Measurements from ENCODE around the gene MAIP1. TPM values are rescaled to one million over a fixed set of nuclear protein-coding genes. Genes with fewer than 3 reads are reported as not detected.

The MAIP1 gene
- total RNA-seq, 1 donor from 2014 or later: 28.2 TPM

GRCh38 chr2:199982126-199982843 is 26.9 kb downstream of the MAIP1 start:
- no peak for DNase-seq
- intact Hi-C loops (cut with DNase I): loop anchor here (5.0 kb wide), 1 partner anchor 500 kb away; no protein-coding TSS in a partner anchor
- ATAC-seq (ENCODE audit: poor library complexity): no peak

GRCh38 chr2:199983534-199983933 is 28.2 kb downstream of the MAIP1 start:
- intact Hi-C loops (cut with DNase I): loop anchor here (5.0 kb wide), 1 partner anchor 499 kb away; no protein-coding TSS in a partner anchor
- DNase-seq (no peak), ATAC-seq (ENCODE audit: poor library complexity) (no peak)

- intact Hi-C loops (cut with DNase I): loop anchor here (5.0 kb wide), 1 partner anchor 498 kb away; no protein-coding TSS in a partner anchor
- ATAC-seq (ENCODE audit: poor library complexity): no peak
- DNase-seq: no peak
These were observed 28.8 kb downstream of the MAIP1 start for GRCh38 chr2:199984159-199984558.

- ATAC-seq (ENCODE audit: poor library complexity) (no peak), DNase-seq (no peak)
- intact Hi-C loops (cut with DNase I): loop anchor here (5.0 kb wide), 1 partner anchor 498 kb away; no protein-coding TSS in a partner anchor
These were observed 29.4 kb downstream of the MAIP1 start for GRCh38 chr2:199984755-199985154.

GRCh38 chr2:199985625-199986207 is 30.3 kb downstream of the MAIP1 start:
- intact Hi-C loops (cut with DNase I): no loop called here
- DNase-seq (peak; percentile 46), ATAC-seq (ENCODE audit: poor library complexity) (peak; percentile 91)

- ATAC-seq (ENCODE audit: poor library complexity) (no peak), DNase-seq (no peak)
- intact Hi-C loops (cut with DNase I): no loop called here
These were observed 32.2 kb downstream of the MAIP1 start for GRCh38 chr2:199987586-199987985.

- ATAC-seq (ENCODE audit: poor library complexity) (peak; percentile 36), DNase-seq (no peak)
- intact Hi-C loops (cut with DNase I): no loop called here
These were observed 32.8 kb downstream of the MAIP1 start for GRCh38 chr2:199988151-199988550.

- ATAC-seq (ENCODE audit: poor library complexity): no peak
- no peak for DNase-seq
- intact Hi-C loops (cut with DNase I): loop anchor here (10.0 kb wide), 1 partner anchor 315 kb away; the partner anchor contains the start of gene SPATS2L
These were observed 34.4 kb downstream of the MAIP1 start for GRCh38 chr2:199989822-199990221.

GRCh38 chr2:199991691-199992090 is 36.3 kb downstream of the MAIP1 start:
- intact Hi-C loops (cut with DNase I): loop anchor here (10.0 kb wide), 1 partner anchor 313 kb away; the partner anchor contains the start of gene SPATS2L
- no peak for ATAC-seq (ENCODE audit: poor library complexity)

GRCh38 chr2:199992296-199992695 is 36.9 kb downstream of the MAIP1 start:
- ATAC-seq (ENCODE audit: poor library complexity): no peak
- no peak for DNase-seq
- intact Hi-C loops (cut with DNase I): loop anchor here (10.0 kb wide), 1 partner anchor 313 kb away; the partner anchor contains the start of gene SPATS2L

More at GRCh38 chr2:199991691-199992090, 36.3 kb downstream of the MAIP1 start:
- DNase-seq: no peak

- intact Hi-C loops (cut with DNase I): loop anchor here (10.0 kb wide), 1 partner anchor 310 kb away; the partner anchor contains the start of gene SPATS2L
- ATAC-seq (ENCODE audit: poor library complexity) (no peak), DNase-seq (no peak)
These were observed 39.0 kb downstream of the MAIP1 start for GRCh38 chr2:199994371-199994770.

- intact Hi-C loops (cut with DNase I): loop anchor here (10.0 kb wide), 1 partner anchor 310 kb away; the partner anchor contains the start of gene SPATS2L
- DNase-seq: no peak
These were observed 39.5 kb downstream of the MAIP1 start for GRCh38 chr2:199994896-199995295.

GRCh38 chr2:199997296-199997695 is 41.9 kb downstream of the MAIP1 start:
- DNase-seq: no peak
- intact Hi-C loops (cut with DNase I): loop anchor here (10.0 kb wide), 1 partner anchor 308 kb away; the partner anchor contains the start of gene SPATS2L
- ATAC-seq (ENCODE audit: poor library complexity): peak; percentile 63

More at GRCh38 chr2:199994896-199995295, 39.5 kb downstream of the MAIP1 start:
- no peak for ATAC-seq (ENCODE audit: poor library complexity)

GRCh38 chr2:199999166-199999565 is 43.8 kb downstream of the MAIP1 start:
- intact Hi-C loops (cut with DNase I): loop anchor here (10.0 kb wide), 1 partner anchor 306 kb away; the partner anchor contains the start of gene SPATS2L
- no peak for ATAC-seq (ENCODE audit: poor library complexity)
- no peak for DNase-seq

- ATAC-seq (ENCODE audit: poor library complexity) (peak; percentile 91), DNase-seq (no peak)
- intact Hi-C loops (cut with DNase I): no loop called here
These were observed 45.2 kb downstream of the MAIP1 start for GRCh38 chr2:200000444-200001163.

- intact Hi-C loops (cut with DNase I): no loop called here
- DNase-seq: no peak
These were observed 48.1 kb downstream of the MAIP1 start for GRCh38 chr2:200003444-200003843.

GRCh38 chr2:200005675-200006074 is 50.3 kb downstream of the MAIP1 start:
- ATAC-seq (ENCODE audit: poor library complexity) (no peak), DNase-seq (no peak)
- intact Hi-C loops (cut with DNase I): no loop called here

More at GRCh38 chr2:200003444-200003843, 48.1 kb downstream of the MAIP1 start:
- ATAC-seq (ENCODE audit: poor library complexity): no peak

GRCh38 chr2:200007306-200007705 is 51.9 kb downstream of the MAIP1 start:
- ATAC-seq (ENCODE audit: poor library complexity) (no peak), DNase-seq (no peak)
- intact Hi-C loops (cut with DNase I): no loop called here

- ATAC-seq (ENCODE audit: poor library complexity) (no peak), DNase-seq (no peak)
- intact Hi-C loops (cut with DNase I): no loop called here
These were observed 57.0 kb downstream of the MAIP1 start for GRCh38 chr2:200012401-200012800.

Measured in Right ventricle myocardium superior (tissue), 1 donor.